Stimulated activated CD4-positive, alpha-beta T cell treated with anti-CD3 and anti-CD28 coated beads, TNF-alpha, amount 100 ng/mL, for 4 hours (primary cell): ENCODE results near the gene PRPS1.
A peak's percentile ranks its signal among the peaks of the same experiment; 100 is the strongest.
"Not testable (repeated sequence)": the region's sequence is repeated elsewhere in the genome, so short reads cannot be mapped to it uniquely, and the experiment has no call there.

Experiments used
- DNase-seq, 3 experiments: peaks; one replicate each; pipeline ENCODE4 v3.0.0-alpha.2; 2020; ENCODE audit warnings: low read depth in 3 of 3

PRPS1 gene

GRCh38 chrX:107627838-107628661 is at the start of gene PRPS1:
TSS of gene PRPS1 (plus strand) at chrX:107628510. CDS start at chrX:107628629, 119 bp downstream.
- DNase-seq, result peak; percentile 66 to 76 (median 76)

GRCh38 chrX:107579956-107580355 is 48.4 kb upstream of the PRPS1 start:
- no peak for DNase-seq

GRCh38 chrX:107581923-107582322 is 46.4 kb upstream of the PRPS1 start:
- no peak for DNase-seq

- no peak for DNase-seq
Observed at GRCh38 chrX:107589243-107589642, 39.1 kb upstream of the PRPS1 start.

GRCh38 chrX:107596651-107597050 is 31.7 kb upstream of the PRPS1 start:
- DNase-seq, result no peak

- no peak for DNase-seq
Observed at GRCh38 chrX:107597264-107597663, 31.0 kb upstream of the PRPS1 start.

- DNase-seq, result no peak
Observed at GRCh38 chrX:107597791-107598190, 30.5 kb upstream of the PRPS1 start.

GRCh38 chrX:107599450-107599861 is 28.9 kb upstream of the PRPS1 start:
- DNase-seq, result no peak

GRCh38 chrX:107600366-107600765 is 27.9 kb upstream of the PRPS1 start:
- no peak for DNase-seq

- DNase-seq, result no peak
Observed at GRCh38 chrX:107601326-107601725, 27.0 kb upstream of the PRPS1 start.

- DNase-seq, result no peak
Observed at GRCh38 chrX:107601759-107602158, 26.6 kb upstream of the PRPS1 start.

- DNase-seq, result no peak
Observed at GRCh38 chrX:107602694-107603239, 25.5 kb upstream of the PRPS1 start.

- DNase-seq, result no peak
Observed at GRCh38 chrX:107603429-107604159, 24.7 kb upstream of the PRPS1 start.

- DNase-seq, result not testable (repeated sequence)
Observed at GRCh38 chrX:107609061-107609460, 19.2 kb upstream of the PRPS1 start.

- no peak for DNase-seq
Observed at GRCh38 chrX:107610667-107611066, 17.6 kb upstream of the PRPS1 start.

- no peak for DNase-seq
Observed at GRCh38 chrX:107619885-107620322, 8.4 kb upstream of the PRPS1 start.

- no peak for DNase-seq
Observed at GRCh38 chrX:107624893-107625292, 3.4 kb upstream of the PRPS1 start.

- DNase-seq, result no peak
Observed at GRCh38 chrX:107625739-107626138, 2.6 kb upstream of the PRPS1 start.

- no peak for DNase-seq
Observed at GRCh38 chrX:107626481-107626880, 1.8 kb upstream of the PRPS1 start.

- no peak for DNase-seq
Observed at GRCh38 chrX:107626916-107627315, 1.4 kb upstream of the PRPS1 start.

GRCh38 chrX:107628662-107629539 is 591 bp downstream of the PRPS1 start:
- DNase-seq, result peak in 2 of 3 experiments; percentile 11 to 18

- no peak for DNase-seq
Observed at GRCh38 chrX:107629540-107629909, 1.2 kb downstream of the PRPS1 start.
